NK-92 treated with Interleukin-12 subunit alpha and Interleukin-12 subunit beta, amount 100 ng/mL, for 24 hours (cell line): ENCODE results near the gene TNRC6B.
"Not testable (repeated sequence)": the region's sequence is repeated elsewhere in the genome, so short reads cannot be mapped to it uniquely, and the experiment has no call there.

Experiments
- DNase-seq: peaks from one replicate; lab custom pipeline; 2025; lab: John Stamatoyannopoulos, UW

Gene TNRC6B

GRCh38 chr22:40177738-40178416 lies at the start of gene TNRC6B:
Gene TNRC6B, plus strand, starts transcription at chr22:40177925. Its CDS starts 211 bp downstream, at chr22:40178136.
- peak; percentile 50 for DNase-seq

- peak; percentile 46 for DNase-seq
These were observed 48.7 kb upstream of the TNRC6B start for GRCh38 chr22:40128989-40129388.

- DNase-seq = no peak
These were observed 40.6 kb upstream of the TNRC6B start for GRCh38 chr22:40137132-40137531.

DNA sequence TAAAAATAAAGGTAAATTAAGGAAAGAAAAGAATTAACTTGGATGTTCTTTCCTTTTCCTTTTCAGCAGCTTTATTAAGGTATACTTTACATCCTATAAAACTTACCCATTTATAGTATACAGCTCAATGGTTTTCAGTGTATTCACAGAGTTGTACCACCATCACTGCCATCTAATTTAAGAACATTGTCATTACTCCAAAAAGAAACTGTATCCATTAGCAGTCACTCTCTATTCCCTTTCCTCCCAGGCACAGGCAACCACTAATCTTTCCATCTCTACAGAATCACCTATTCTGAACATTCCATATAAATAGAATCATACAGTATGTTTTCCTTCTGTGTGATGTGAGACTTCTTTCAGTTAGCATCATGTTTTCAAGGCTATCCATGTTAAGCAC lies 38.9 kb upstream of the TNRC6B start:
- no peak for DNase-seq

DNA sequence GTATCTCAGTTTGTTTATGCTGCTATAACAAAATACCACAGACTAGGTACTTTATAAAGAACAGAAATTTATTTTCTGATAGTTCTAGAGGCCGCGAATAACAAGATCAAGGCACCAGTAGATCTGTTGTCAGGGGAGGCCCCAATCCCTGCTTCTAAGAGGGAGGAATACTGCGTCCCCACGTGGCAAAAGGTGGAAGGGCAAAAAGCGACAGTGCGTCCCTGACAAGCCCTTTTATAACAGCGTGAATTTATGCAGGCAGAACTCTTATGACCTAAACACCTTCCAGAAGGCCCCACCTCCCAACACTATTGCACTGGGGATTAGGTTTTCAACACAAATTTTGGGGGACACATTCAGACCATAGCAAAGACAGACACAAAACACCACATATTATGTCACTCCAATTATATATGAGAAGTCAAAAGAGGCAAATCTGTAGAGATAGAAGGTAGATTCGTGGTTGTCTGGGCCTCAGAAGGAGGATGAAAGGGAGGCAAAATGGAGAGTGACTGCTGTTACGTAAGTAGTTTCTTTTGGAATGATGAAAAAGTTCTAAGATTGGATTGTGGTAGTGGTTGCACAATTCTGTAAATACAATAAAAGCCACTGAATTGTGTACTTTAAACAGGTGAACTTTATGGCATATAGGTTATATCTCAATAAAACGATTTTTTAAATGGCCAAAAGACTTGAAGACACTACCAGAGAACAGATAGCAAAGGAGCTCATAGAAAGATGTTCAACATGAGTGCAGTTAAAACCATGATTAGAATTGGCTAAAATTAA lies 30.1 kb upstream of the TNRC6B start:
- no peak for DNase-seq

- DNase-seq = no peak
These were observed 24.5 kb upstream of the TNRC6B start for GRCh38 chr22:40153192-40153591.

DNA sequence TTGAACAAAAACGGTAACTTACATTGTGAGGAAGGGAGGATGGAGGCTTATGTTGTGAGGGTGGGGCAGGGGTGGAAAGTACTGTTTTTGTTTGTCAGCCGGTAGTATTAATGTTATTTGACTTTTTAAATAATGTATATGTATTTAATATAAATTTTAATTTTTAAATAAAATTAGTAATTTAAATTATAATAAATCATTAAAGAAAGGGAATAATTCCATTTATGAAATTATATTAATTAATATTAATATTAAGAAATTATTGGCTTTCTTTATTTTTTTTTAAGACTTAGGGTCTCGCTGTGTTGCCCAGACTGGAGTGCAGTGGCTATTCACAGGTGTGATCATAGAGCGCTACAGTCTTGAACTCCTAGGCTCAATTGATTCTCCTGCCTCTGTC lies 24.0 kb upstream of the TNRC6B start:
- no peak for DNase-seq

- peak; percentile 3 for DNase-seq
These were observed 21.7 kb upstream of the TNRC6B start for GRCh38 chr22:40156001-40156516.

- DNase-seq = not testable (repeated sequence)
These were observed 21.0 kb upstream of the TNRC6B start for GRCh38 chr22:40156682-40157081.

DNA sequence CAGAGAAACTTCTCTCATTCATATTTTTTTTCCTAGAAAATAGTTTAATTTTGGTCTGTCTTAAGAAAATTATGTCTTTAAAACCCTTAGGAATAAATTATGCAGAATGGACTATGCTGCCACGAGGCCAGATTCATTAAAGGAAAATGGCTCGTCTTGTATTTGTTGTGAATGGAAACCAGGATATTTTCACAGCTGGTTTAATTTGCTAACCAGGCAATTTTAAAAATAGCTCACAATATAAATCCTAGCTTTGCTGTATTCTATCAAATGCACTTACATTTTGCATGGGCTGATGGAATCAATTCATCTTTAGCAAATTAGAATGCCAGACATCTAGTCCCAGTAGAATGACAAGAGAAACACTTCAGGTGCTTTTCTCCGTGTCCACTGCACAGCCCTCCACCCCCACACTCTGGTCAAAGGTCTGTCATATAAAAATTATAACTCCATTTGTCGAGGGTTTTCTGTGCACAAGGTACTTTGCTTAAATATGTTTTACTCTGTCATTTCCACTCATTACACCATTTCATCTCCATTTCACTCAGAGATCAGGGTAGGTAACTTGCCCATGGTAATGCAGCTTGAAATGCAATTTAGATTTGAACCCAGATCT lies 20.3 kb upstream of the TNRC6B start:
- no peak for DNase-seq

DNA sequence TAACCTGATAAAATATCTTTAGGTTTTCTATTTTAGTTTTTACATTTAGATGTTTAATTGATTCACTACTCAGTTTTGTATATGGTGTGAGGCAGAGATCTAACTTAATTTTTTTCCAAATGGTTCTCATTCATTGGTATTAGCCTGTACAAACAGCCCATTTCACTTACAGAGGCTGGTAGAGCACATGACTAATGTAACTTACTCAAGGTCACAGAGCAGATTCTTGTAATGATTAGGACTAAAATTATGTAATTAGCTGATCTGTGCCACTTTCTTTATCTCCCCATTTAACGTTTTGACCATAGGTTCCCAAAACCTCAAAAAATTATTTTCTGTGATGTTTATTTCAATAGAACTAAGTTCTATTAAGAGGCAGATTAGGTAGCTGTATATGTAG lies 16.5 kb upstream of the TNRC6B start:
- DNase-seq = no peak

DNA sequence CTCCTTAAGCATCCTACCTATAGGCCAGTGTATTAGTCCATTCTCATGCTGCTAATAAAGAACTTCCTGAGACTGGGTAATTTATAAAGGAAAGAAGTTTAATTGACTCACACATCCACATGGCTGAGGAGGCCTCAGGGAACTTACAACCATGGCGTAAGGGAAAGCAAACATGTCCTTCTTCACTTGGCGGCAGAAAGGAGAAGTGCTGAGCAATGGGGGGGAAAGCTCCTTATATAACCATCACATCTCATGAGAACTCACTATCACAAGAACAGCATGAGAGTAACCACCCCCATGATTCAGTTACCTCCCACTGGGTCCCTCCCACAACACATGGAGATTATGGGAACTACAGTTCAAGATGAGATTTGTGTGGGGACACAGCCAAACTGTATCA lies 12.2 kb upstream of the TNRC6B start:
- DNase-seq = not testable (repeated sequence)

DNA sequence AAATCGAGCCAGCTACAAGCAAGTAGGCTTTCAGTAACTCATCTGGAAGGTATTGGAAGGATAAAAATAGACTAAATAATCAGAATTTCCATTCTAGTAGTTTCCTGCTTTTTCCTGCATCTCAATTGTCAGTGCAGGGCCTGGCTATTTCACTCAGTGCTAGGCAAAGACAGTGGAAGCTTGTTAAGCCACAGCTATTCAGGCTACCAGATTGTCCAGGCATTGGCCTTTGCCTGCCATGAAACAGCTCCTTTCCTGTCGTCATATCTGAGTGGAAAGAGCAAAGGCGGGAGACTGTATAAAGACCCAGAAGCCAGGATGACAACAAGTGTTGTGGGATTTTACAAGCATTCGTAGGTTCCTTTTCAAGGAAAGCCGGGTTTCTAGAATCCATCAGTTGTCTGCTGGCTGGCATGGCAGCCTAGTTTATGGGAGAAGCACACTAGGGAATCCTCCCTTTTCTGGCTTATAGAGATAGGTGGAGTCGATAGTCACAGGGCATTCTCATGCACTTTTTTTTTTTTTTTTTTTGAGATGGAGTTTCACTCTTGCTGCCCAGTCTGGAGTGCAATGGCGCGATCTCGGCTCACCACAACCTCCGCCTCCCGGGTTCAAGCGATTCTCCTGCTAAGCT lies 2.0 kb upstream of the TNRC6B start:
- DNase-seq = no peak

- peak; percentile 44 for DNase-seq
These were observed 596 bp upstream of the TNRC6B start for GRCh38 chr22:40176921-40177737.

DNA sequence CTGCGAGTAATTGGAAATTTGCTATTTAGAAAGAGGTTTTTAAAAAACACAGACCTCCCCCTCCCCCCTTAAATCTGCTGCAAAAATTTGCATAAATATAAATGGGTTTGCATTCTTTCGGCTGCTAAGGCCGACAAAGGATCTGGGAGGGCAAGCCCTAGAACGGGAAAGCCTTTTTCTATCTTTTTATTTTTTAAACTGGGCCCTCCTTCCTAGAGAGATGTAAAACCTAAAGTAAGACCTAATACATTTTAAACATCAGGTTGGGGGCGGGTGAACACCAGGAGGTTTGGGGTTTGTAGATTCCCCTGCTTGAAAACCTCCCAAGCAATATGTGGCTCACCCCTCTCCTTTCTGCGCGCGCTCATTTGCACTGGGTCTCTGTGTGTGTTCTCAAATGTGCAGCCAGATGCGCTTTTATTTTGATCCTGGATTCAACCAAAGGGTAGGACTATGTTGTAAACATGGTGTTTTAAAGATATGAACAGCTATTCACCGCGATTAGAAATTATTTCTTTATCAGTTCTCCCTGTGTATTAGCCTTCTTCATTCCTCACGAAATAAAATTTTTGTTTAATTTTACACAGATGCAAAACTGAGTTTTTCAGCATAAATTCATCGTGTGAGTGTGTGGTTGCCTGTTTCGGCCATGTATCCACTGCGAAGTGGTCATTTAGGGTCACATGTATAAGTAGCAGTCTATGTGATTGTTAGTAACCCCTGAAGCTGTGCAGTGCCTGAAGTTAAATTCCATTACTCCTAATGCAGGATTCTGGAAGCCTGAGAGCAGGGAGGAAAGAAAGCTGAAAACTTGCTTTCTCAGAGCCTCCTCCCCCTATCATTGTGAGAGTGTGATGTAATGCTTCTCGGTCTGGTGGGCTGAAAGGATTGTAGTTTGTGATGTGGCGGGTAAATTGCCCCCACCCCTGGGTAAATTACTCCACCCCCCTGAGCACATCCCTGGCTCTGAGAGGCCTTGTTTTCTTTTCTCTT lies 988 bp downstream of the TNRC6B start:
- DNase-seq = no peak

GRCh38 chr22:40179526-40179925 lies 1.8 kb downstream of the TNRC6B start:
- no peak for DNase-seq

DNA sequence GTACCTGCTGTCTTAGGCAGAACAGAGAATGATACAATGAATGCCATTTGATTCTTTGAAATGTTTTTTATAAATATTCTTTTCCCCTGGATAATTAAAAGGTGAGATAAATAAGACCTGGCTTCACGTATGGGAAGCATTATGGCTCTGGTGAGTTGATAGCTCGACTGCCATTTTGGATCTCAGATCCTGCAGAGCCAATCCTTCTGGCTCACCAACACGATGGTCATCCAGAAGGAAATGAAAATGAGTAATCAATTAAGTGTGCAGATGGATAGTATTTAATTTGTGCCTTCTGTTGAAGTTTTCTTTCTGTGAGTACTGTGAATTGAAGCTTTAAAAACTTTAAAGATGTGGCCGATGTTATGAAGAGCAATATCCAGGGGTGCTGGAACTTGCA lies 2.7 kb downstream of the TNRC6B start:
- no peak for DNase-seq

DNA sequence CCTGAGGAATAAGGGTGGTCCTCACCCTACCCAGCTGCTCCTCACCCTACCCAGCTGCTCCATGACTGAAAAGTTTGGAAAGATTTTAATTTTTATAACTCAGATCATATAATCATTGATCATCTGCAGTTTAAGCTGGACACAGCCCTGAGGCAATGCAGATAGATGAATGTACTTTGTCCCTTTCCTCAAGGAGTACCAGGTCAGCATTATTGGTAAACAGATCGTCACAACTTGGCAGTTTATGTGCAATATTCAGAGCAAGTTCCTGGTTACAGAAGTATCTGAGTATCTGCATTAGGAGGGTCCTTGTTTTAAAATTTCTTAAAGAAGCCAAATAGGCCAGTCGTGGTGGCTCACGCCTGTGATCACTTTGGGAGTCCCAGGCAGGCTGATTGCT lies 3.6 kb downstream of the TNRC6B start:
- no peak for DNase-seq

- DNase-seq = no peak
These were observed 4.6 kb downstream of the TNRC6B start for GRCh38 chr22:40182231-40182835.
